HL-60 (cell line): ENCODE measurements around the gene CCDC77.

Source experiments
- GABPA ChIP-seq: IDR thresholded peaks from 2 replicates; pipeline ENCODE4 v1.6.1; 2012; ENCODE audit warnings: low read depth
- POLR2AphosphoS5 ChIP-seq: IDR thresholded peaks from 2 replicates; pipeline ENCODE4 v1.6.1; 2012; ENCODE audit warnings: low read depth
- SPI1 ChIP-seq: IDR thresholded peaks from 2 replicates; pipeline ENCODE4 v1.6.1; 2012; ENCODE audit warnings: low read depth, mild to moderate bottlenecking, borderline replicate concordance
- TF ChIP-seq, protein P1 (sequence below): IDR thresholded peaks from one replicate; pipeline ENCODE4 v1.5.1; 2011; ENCODE audit warnings: low read length, control low read depth, inconsistent platforms; ENCODE audit not compliant: insufficient read depth
- TF ChIP-seq, protein P2 (sequence below): IDR thresholded peaks from 2 replicates; pipeline ENCODE4 v1.6.1; 2012; ENCODE audit warnings: low read depth; ENCODE audit not compliant: insufficient replicate concordance

DNA sequence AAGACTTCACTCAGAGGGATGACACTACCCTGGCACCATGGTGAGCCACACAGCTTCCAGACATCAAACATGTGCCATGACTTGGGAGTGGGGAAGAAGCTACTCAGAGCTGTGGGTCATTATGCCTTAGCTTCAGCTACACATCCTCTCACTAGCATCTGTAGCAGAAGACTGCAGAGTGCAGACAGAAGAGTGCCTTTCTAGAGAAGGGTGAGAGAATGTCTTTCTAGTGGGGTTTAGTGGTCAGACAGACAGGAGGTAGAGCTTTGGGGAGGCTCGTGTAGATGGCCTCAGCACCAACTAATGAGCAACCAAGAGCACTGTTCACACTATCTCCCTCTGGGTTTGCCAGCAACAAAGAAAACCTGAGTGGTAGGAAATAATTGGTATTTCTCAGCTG, 53.4 kb downstream of the CCDC77 start:
- TF ChIP-seq, protein P1, sequence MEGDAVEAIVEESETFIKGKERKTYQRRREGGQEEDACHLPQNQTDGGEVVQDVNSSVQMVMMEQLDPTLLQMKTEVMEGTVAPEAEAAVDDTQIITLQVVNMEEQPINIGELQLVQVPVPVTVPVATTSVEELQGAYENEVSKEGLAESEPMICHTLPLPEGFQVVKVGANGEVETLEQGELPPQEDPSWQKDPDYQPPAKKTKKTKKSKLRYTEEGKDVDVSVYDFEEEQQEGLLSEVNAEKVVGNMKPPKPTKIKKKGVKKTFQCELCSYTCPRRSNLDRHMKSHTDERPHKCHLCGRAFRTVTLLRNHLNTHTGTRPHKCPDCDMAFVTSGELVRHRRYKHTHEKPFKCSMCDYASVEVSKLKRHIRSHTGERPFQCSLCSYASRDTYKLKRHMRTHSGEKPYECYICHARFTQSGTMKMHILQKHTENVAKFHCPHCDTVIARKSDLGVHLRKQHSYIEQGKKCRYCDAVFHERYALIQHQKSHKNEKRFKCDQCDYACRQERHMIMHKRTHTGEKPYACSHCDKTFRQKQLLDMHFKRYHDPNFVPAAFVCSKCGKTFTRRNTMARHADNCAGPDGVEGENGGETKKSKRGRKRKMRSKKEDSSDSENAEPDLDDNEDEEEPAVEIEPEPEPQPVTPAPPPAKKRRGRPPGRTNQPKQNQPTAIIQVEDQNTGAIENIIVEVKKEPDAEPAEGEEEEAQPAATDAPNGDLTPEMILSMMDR: no peak
- TF ChIP-seq SPI1 (no peak), POLR2AphosphoS5 (no peak), GABPA (no peak)
- TF ChIP-seq, protein P2, sequence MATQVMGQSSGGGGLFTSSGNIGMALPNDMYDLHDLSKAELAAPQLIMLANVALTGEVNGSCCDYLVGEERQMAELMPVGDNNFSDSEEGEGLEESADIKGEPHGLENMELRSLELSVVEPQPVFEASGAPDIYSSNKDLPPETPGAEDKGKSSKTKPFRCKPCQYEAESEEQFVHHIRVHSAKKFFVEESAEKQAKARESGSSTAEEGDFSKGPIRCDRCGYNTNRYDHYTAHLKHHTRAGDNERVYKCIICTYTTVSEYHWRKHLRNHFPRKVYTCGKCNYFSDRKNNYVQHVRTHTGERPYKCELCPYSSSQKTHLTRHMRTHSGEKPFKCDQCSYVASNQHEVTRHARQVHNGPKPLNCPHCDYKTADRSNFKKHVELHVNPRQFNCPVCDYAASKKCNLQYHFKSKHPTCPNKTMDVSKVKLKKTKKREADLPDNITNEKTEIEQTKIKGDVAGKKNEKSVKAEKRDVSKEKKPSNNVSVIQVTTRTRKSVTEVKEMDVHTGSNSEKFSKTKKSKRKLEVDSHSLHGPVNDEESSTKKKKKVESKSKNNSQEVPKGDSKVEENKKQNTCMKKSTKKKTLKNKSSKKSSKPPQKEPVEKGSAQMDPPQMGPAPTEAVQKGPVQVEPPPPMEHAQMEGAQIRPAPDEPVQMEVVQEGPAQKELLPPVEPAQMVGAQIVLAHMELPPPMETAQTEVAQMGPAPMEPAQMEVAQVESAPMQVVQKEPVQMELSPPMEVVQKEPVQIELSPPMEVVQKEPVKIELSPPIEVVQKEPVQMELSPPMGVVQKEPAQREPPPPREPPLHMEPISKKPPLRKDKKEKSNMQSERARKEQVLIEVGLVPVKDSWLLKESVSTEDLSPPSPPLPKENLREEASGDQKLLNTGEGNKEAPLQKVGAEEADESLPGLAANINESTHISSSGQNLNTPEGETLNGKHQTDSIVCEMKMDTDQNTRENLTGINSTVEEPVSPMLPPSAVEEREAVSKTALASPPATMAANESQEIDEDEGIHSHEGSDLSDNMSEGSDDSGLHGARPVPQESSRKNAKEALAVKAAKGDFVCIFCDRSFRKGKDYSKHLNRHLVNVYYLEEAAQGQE: no peak
